ENCODE measurements around the gene BCL2.
"Not testable (repeated sequence)": the region's sequence is repeated elsewhere in the genome, so short reads cannot be mapped to it uniquely, and the experiment has no call there.

The BCL2 gene

DNA sequence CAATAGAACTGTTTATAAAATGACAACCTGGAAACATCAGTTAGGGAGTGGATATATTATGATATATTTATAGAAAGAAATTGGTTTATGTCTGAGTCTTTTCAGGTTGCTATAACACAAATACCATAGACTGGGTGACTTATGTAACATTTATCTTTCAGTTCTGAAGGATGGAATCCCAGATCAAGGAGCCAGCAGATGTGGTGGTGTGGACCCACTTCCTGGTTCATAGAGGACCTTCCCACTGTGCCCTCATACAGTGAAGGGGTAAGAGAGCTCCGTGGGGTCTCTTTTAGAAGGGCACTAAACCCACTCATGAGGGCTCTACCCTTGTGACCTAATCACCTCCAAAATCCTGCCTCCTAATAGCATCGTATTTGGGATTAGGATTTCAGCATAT, 86.7 kb downstream of the BCL2 start:
- no peak for DNase-seq

- DNase-seq, result no peak
Measured at GRCh38 chr18:63229971-63230370, 89.6 kb downstream of the BCL2 start.

DNA sequence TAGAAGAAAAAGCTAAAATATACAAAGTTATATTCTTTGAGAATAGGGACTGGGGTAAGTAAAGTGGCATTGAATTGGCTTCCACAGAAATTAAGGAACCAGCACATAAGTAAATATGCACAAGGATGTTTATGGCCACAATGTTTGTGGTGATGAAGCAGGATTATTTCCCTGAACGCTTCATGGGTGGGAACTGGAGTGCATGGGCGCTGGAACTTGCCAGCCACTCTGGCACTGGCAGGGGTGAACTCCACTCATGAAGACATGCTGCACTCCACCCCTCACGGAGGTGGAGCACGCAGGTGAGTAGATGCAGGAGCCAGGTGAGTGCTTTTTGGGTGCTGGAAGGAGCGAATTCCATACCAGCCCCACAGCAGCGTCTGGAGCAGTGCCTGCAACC, 94.1 kb downstream of the BCL2 start:
- no peak for DNase-seq

- DNase-seq, result no peak
Measured at GRCh38 chr18:63224630-63225029, 94.9 kb downstream of the BCL2 start.

DNA sequence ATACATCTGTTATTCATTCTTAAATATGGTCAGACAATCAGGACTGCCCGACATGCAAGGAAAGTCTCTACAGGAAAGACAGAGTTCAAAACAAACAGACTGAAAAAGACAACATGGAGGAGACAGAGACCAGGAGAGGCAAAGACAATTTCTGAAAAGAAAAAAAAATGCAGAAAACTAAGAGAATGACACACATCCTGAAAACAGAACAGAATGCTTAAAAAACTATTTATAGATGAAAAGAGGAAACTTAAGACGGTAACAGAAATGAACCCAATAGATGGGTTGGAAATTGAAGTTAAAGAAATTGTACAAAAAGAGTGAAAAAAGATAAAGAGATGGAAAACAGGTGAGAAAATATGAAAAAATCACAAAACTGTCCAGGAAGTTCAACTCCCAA, 95.7 kb downstream of the BCL2 start:
- DNase-seq, result no peak

GRCh38 chr18:63220903-63221302, 98.7 kb downstream of the BCL2 start:
- no peak for DNase-seq

- DNase-seq, result no peak
Measured at GRCh38 chr18:63218472-63218871, 101.1 kb downstream of the BCL2 start.

GRCh38 chr18:63216516-63217311, 102.9 kb downstream of the BCL2 start:
- DNase-seq, result no peak

- no peak for DNase-seq
Measured at GRCh38 chr18:63213936-63214671, 105.5 kb downstream of the BCL2 start.

DNA sequence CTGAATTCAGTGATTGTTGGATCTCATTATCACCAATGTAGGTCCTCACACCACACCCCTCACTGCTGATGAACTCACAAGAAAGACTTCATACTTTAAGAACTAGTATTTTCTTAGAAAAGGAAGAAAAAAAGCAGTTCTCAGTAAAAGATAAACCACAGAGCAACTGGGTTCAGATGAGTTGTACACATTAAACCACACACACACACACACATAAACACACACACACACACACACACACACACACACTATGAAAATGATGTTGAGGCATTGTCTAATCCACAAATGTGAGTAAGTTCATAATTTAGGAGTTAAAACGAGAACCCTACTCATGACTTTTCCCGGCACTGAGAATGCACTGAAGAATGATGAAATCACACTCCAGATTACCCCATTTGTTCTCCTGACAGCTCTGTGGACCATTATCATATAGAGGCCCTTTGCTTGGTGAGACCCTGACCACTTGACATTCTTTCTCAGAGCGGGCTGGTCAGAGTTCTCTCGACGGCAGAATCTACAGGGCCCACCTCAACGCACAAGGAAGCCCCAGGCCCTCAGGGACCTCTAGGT, 106.2 kb downstream of the BCL2 start:
- DNase-seq, result peak in 1 of 2 experiments; percentile 14

DNA sequence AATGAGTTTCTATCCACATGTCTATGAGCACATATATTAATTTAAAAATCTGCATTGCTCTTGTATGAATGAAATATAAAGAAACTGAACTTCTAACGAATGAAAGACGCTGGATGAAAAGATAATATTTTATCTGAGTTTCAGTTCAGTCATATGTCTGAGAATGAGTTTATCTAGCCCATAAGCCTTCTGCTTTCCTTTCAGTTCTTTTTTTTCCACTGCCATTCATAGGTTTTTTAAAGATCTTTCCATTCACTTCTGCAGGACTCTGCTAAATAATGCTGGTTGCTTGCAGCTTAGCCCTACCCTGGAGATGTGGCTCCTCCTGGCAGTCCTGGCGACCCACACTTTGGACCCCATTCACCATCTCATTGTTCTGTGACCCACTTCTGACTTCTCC, 109.0 kb downstream of the BCL2 start:
- no peak for DNase-seq

- DNase-seq, result no peak
Measured at GRCh38 chr18:63208676-63209075, 110.9 kb downstream of the BCL2 start.

- no peak for DNase-seq
Measured at GRCh38 chr18:63207835-63208234, 111.7 kb downstream of the BCL2 start.

- peak in 1 of 2 experiments; percentile 41 for DNase-seq
Measured at GRCh38 chr18:63207143-63207790, 112.3 kb downstream of the BCL2 start.

- DNase-seq, result no peak
Measured at GRCh38 chr18:63206433-63207142, 113.0 kb downstream of the BCL2 start.

DNA sequence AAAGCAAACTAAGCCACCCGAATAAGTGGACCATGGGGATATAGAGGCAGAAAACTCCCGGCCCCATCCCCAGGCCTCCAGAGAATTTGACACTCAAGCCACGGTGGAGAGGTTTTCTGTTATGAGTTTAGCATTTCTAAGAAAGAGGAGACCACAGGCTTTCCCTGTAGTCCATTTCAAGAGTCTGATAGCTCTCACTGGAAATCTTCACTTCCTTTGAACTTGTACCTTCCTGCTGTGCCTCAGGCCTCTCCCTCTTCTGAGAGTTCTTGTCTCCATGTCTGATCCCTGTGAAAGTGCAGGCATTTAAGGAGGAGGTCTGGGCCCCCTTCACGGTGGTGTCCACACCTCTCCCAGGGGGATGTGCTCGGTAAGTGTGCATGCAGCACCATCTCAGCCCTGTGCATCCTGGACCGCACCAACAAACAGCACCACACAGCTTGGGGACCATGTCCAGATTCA, 113.7 kb downstream of the BCL2 start:
- no peak for DNase-seq

DNA sequence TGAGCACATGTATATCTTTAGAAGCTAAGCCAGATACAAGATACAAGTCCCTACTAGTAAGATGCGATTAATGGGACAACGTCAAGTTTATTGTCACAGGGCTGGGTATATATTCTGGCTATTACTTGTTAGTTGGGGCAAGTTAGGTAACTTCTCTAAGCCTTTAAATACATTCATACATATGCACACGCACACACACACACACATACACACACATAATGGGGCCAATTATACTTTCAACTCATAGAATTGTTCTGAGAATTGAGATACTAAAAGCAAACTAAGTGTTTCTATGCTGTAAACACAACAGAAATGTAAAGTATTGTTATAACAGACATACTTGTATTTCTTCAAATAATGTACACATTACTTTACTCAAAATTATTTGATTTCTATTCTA, 116.1 kb downstream of the BCL2 start:
- DNase-seq, result no peak

DNA sequence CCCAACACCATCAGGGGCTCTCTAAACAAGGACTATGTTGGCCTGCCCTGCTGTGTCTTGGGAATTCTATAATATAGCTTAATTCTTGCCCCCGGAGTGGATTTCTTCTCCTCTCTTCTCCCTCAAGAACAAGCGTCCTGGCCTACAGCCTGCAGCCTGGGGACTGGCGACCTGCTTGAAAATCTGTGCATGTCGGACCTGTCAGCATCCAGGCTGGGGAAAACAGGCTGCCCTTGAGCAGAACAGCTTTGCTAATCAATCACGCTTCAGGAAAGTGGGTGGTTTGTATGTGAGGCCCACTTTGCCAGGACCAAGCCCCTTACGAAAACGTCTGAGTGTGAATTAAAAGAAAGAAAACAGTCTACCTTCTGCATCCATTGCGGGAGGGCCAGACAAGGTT, 116.7 kb downstream of the BCL2 start:
- DNase-seq, result no peak

DNA sequence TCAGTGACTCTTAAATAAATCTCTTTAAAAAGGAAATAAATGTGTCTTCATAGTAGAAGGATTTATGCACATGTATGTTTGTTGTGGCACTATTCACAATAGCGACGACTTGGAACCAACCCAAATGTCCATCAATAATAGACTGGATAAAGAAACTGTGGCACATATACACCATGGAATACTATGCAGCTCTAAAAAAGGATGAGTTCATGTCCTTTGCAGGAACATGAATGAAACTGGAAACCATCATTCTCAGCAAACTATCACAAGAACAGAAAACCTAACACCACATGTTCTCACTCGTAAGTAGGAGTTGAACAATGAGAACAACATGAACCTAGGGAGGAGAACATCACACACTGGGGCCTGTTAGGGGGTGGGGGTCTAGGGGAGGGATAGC, 118.1 kb downstream of the BCL2 start:
- not testable (repeated sequence) for DNase-seq

DNA sequence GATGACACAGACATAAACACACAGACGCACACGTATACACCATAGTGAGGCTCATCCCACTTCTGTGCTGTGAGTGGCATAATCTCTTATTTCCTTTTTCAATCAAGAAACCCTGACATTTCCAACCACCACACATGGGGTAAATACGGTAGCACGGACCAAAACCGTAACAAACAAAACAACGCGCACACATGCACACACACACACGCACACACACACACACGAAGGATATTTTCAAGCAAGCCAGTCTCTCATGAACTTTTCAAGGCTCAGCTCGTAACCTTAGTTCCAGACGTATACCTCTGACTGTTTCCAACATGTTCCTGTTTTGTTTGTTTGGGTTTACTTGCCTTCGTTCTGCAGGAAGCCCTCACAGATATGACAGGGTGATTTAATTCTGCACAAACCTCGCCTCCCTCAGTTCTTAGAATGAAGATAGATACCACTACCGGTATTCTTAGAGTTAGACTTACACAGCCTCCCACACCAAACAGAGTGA, 119.8 kb downstream of the BCL2 start:
- DNase-seq, result no peak

DNA sequence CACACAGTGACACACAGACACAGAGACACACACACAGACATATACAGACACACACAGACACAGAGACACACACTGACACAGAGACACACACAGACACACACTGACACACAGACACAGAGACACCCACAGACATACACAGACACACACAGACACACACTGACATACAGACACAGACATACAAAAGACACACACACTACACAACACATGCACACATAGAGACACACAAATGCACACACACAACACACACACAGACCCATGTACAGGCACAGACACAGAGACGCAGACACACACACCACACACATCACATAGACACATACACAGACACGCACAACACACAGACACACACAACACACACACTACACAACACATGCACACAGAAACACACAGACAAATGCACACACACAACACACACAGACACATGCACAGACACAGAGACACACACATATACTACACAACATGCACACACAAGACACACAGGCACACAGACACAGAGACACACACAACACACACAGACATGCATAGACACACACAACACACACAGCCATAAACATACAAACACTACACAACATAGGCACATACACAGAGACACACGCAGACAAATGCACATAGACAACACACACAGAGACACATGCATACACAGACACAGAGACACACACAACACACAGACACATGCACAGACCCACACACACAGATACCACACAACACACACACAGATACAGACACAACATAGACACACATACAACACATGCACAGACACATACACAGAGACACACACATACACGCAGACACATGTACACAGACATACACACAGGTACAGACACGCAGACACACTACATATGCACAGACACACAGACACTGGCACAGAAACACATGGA, 120.5 kb downstream of the BCL2 start:
- DNase-seq, result no peak
